HepG2 (cell line): Measurements from ENCODE around the gene PRXL2B. TPM values are rescaled to one million over a fixed set of nuclear protein-coding genes. Genes with fewer than 3 reads are reported as not detected.

Experiments
- ATAC-seq: fragments of 200-7000 bp; cut with Tn5 transposase; 3 replicates; pipeline ENCODE4 v1.9.1; 2020; ENCODE audit warnings: mild to moderate bottlenecking, moderate library complexity
- BruUV-seq: library from RNA; stranded (reverse); fragments of 400-500 nt; replicated peaks from 2 replicates; lab custom pipeline; 2021; lab: Mats Ljungman, UMichigan
- CTCF ChIA-PET: fragments of 300-600 bp; formaldehyde crosslinking; extraction: SDS; loops from one replicate; lab custom pipeline; 2021; ENCODE audit warnings: low total read pairs, inconsistent platforms, low intra/inter-chr PET ratio; lab: Yijun Ruan, JAX
- POLR2A ChIA-PET: fragments of 350-600 bp; sonication (Branson Sonifier 250); formaldehyde crosslinking; loops from one replicate; lab custom pipeline; 2020; ENCODE audit warnings: antibody characterized with exemption, inconsistent platforms; lab: Yijun Ruan, JAX
- DNase-seq: peaks from one replicate; pipeline ENCODE4 v3.0.0-alpha.2; 2015; ENCODE audit warnings: low spot score
- FAIRE-seq: peaks from 3 replicates; lab custom pipeline; 2011; peaks lifted over from hg19 to GRCh38; lab: Jason Lieb, UNC
- H2AFZ ChIP-seq: one replicate; pipeline ENCODE4 v1.6.1; 2011; ENCODE audit warnings: low read length, inconsistent platforms
- H3K27ac ChIP-seq: fragments of 300-600 bp; 3 replicates; pipeline ENCODE4 v1.8.0; 2011; ENCODE audit warnings: mixed run types, mild to moderate bottlenecking, mixed read lengths, low read length, inconsistent platforms; ENCODE audit not compliant: insufficient read depth; ENCODE audit errors: extremely low read length
- H3K27me3 ChIP-seq, 2 experiments: fragments of 200-600 bp in 1 of 2; 2 replicates in 1 of 2; 3 replicates in 1 of 2; pipeline versions ENCODE4 v1.6.0 to v1.8.0; 2011; ENCODE audit warnings: low read length in 2 of 2, mild to moderate bottlenecking in 2 of 2, moderate library complexity in 2 of 2, inconsistent platforms in 1 of 2; ENCODE audit not compliant: insufficient read depth in 2 of 2, control insufficient read depth in 1 of 2
- H3K36me3 ChIP-seq, 2 experiments: fragments of 200-600 bp in 1 of 2; replicated peaks in 1 of 2; 2 replicates in 1 of 2; 3 replicates in 1 of 2; pipeline versions ENCODE4 v1.5.1 to v1.8.0; 2011; ENCODE audit warnings: low read length in 2 of 2, inconsistent platforms in 1 of 2; ENCODE audit not compliant: insufficient read depth in 2 of 2, control insufficient read depth in 1 of 2
- H3K4me1 ChIP-seq: 2 replicates; pipeline ENCODE4 v1.5.1; 2012; ENCODE audit warnings: low read length, inconsistent platforms; ENCODE audit not compliant: insufficient read depth
- H3K4me2 ChIP-seq: 2 replicates; pipeline ENCODE4 v1.6.0; 2011; ENCODE audit warnings: low read depth, low read length, inconsistent platforms
- H3K4me3 ChIP-seq, 3 experiments: fragments of 200-600 bp in 1 of 3; sonication (generic), shearing (Covaris generic) in 1 of 3; replicated peaks in 1 of 3; 2 replicates each; pipeline ENCODE4 v1.5.1; 2011 to 2016; ENCODE audit warnings: low read length in 3 of 3, inconsistent platforms in 2 of 3, low read depth in 2 of 3, mild to moderate bottlenecking in 2 of 3, control low read depth in 1 of 3, mixed read lengths in 1 of 3; ENCODE audit not compliant: insufficient read depth in 1 of 3
- H3K79me2 ChIP-seq: one replicate; pipeline ENCODE4 v1.6.1; 2011; ENCODE audit warnings: low read length, inconsistent platforms; ENCODE audit not compliant: insufficient read depth
- H3K9ac ChIP-seq: 2 replicates; pipeline ENCODE4 v1.6.0; 2011; ENCODE audit warnings: mild to moderate bottlenecking, low read depth, low read length, inconsistent platforms; ENCODE audit not compliant: insufficient read depth
- H3K9me3 ChIP-seq: 2 replicates; pipeline ENCODE4 v1.5.1; 2012; ENCODE audit warnings: mild to moderate bottlenecking, low read length
- H4K20me1 ChIP-seq: 2 replicates; pipeline ENCODE4 v1.6.0; 2011; ENCODE audit warnings: inconsistent platforms, mild to moderate bottlenecking, low read length, moderate library complexity; ENCODE audit not compliant: insufficient read depth
- AKAP8 ChIP-seq: sonication (generic); formaldehyde crosslinking; IDR thresholded peaks from 2 replicates; pipeline ENCODE4 v1.5.1; 2020; ENCODE audit warnings: mild to moderate bottlenecking, missing genetic modification reagents
- CENPX ChIP-seq: sonication (generic); formaldehyde crosslinking; IDR thresholded peaks from 2 replicates; pipeline ENCODE4 v1.9.0; 2021; ENCODE audit warnings: mild to moderate bottlenecking, missing genetic modification reagents, moderate library complexity
- HNF4G ChIP-seq, 2 experiments: sonication (generic) in 1 of 2; formaldehyde crosslinking in 1 of 2; IDR thresholded peaks; 2 replicates each; pipeline versions ENCODE4 v1.4.0 to v1.6.1; 2011 to 2020; ENCODE audit warnings: borderline replicate concordance in 2 of 2, low read depth in 2 of 2, mild to moderate bottlenecking in 2 of 2, low read length in 1 of 2, missing genetic modification reagents in 1 of 2, moderate library complexity in 1 of 2
- KDM5B ChIP-seq: sonication (generic); formaldehyde crosslinking; IDR thresholded peaks from 2 replicates; pipeline ENCODE4 v1.4.0; 2020; ENCODE audit warnings: missing genetic modification reagents, mild to moderate bottlenecking, borderline replicate concordance
- MZF1 ChIP-seq: sonication (generic); formaldehyde crosslinking; IDR thresholded peaks from 2 replicates; pipeline ENCODE4 v1.8.1; 2023; ENCODE audit warnings: mild to moderate bottlenecking, missing genetic modification reagents, borderline replicate concordance
- NCOA2 ChIP-seq: sonication (generic); formaldehyde crosslinking; IDR thresholded peaks from 2 replicates; pipeline ENCODE4 v1.8.0; 2022; ENCODE audit warnings: inconsistent platforms
- PRMT3 ChIP-seq: sonication (generic); formaldehyde crosslinking; IDR thresholded peaks from 2 replicates; pipeline ENCODE4 v1.8.1; 2022; ENCODE audit warnings: low read depth, mild to moderate bottlenecking, moderate library complexity, missing genetic modification reagents, borderline replicate concordance
- RFX1 ChIP-seq: fragments of 450-650 bp; IDR thresholded peaks from 2 replicates; pipeline ENCODE4 v1.6.1; 2017
- SCMH1 ChIP-seq: sonication (generic); formaldehyde crosslinking; IDR thresholded peaks from 2 replicates; pipeline ENCODE4 v1.9.0; 2021; ENCODE audit warnings: missing genetic modification reagents, mild to moderate bottlenecking, borderline replicate concordance
- SUZ12 ChIP-seq: fragments of 150-350 bp; IDR thresholded peaks from 2 replicates; pipeline ENCODE4 v1.6.1; 2014; ENCODE audit warnings: low read depth, low read length
- ZBTB1 ChIP-seq: sonication (generic); formaldehyde crosslinking; IDR thresholded peaks from 2 replicates; pipeline ENCODE4 v1.4.0; 2020; ENCODE audit warnings: missing genetic modification reagents, borderline replicate concordance
- ZNF17 ChIP-seq: sonication (generic); formaldehyde crosslinking; IDR thresholded peaks from 2 replicates; pipeline ENCODE4 v1.5.0; 2020; ENCODE audit warnings: mild to moderate bottlenecking, missing genetic modification reagents
- ZNF20 ChIP-seq: sonication (generic); formaldehyde crosslinking; IDR thresholded peaks from 2 replicates; pipeline ENCODE4 v1.4.0; 2020; ENCODE audit warnings: mild to moderate bottlenecking, moderate library complexity, missing genetic modification reagents
- ZNF276 ChIP-seq: sonication (generic); formaldehyde crosslinking; IDR thresholded peaks from 2 replicates; pipeline ENCODE4 v1.4.0; 2020; ENCODE audit warnings: mild to moderate bottlenecking, low read depth, missing genetic modification reagents
- ZNF496 ChIP-seq: sonication (generic); formaldehyde crosslinking; IDR thresholded peaks from 2 replicates; pipeline ENCODE4 v1.8.1; 2023; ENCODE audit warnings: mild to moderate bottlenecking, moderate library complexity, missing genetic modification reagents; ENCODE audit not compliant: insufficient replicate concordance
- ZNF550 ChIP-seq: sonication (generic); formaldehyde crosslinking; IDR thresholded peaks from 2 replicates; pipeline ENCODE4 v1.4.0; 2020; ENCODE audit warnings: mild to moderate bottlenecking, missing genetic modification reagents, borderline replicate concordance
- ZNF773 ChIP-seq: sonication (generic); formaldehyde crosslinking; IDR thresholded peaks from 2 replicates; pipeline ENCODE4 v1.4.0; 2020; ENCODE audit warnings: missing genetic modification reagents, borderline replicate concordance
- ZSCAN30 ChIP-seq: sonication (generic); formaldehyde crosslinking; IDR thresholded peaks from 2 replicates; pipeline ENCODE4 v1.5.0; 2020; ENCODE audit warnings: mild to moderate bottlenecking, missing genetic modification reagents
- WGBS: methylation state at CpG from one replicate; pipeline ENCODE4 v1.1.6; 2017; ENCODE audit warnings: low lambda C conversion rate; 5-methylcytosine and 5-hydroxymethylcytosine counted together
- in situ Hi-C: cut with HindIII; loops from 2 replicates; pipeline ENCODE4 v1.10.0; 2017; ENCODE audit warnings: low pct_unique_long_range_greater_than_20kb; ENCODE audit not compliant: extremely low pct_ligation_motif_present
- intact Hi-C: fragments of 100-400 bp; cut with micrococcal nuclease; formaldehyde crosslinking; loops from one replicate; pipeline ENCODE4 v1.10.0; 2022; ENCODE audit not compliant: unreplicated experiment
- polyA plus RNA-seq, 8 experiments: library from polyadenylated mRNA; depleted of rRNA in 3 of 8; stranded (reverse) in 7 of 8; unstranded in 1 of 8; fragments of >200 nt; fragmentation: Illumina TruSeq in 4 of 8; extraction: Trizol in 4 of 8; gene quantifications; 2 replicates each; pipeline versions ENCODE4 v1.2.1 to v1.2.3, GENCODE V29; 2011 to 2016; ENCODE audit warnings: low read depth in 4 of 8, missing spikeins in 1 of 8, mixed read lengths in 1 of 8; ENCODE audit not compliant: insufficient read depth in 1 of 8
- total RNA-seq, 5 experiments: library from RNA; depleted of rRNA; stranded (reverse); fragments of >200 nt; fragmentation: Illumina TruSeq; extraction: Trizol; gene quantifications; 2 replicates each; pipeline ENCODE4 v1.2.3, GENCODE V29; 2016; ENCODE audit warnings: low read depth in 1 of 5

Gene PRXL2B
- total and polyA plus RNA-seq, 2 of the 13 experiments (the other 11 are each of a cell fraction or from before 2014, with no cell fraction given): 16.8 to 22.1 TPM

GRCh38 chr1:2610036-2610959 is 23.7 kb downstream of the PRXL2B start:
- H3K9me3 ChIP-seq: no peaks in the 10 kb centered on the region
- in situ Hi-C loops (no loop called here), intact Hi-C loops (no loop called here)
- H3K79me2 ChIP-seq: no peaks in the 10 kb centered on the region
- H4K20me1 ChIP-seq: no peaks in the 10 kb centered on the region
- no peak overlapping the region for H3K4me3 ChIP-seq
- DNase-seq: no peak
- H3K4me2 ChIP-seq: no peak overlapping the region
- 18% methylated on average over 13 of the region's 21 CpGs for WGBS
- no peaks in the 10 kb centered on the region for H3K36me3 ChIP-seq
- FAIRE-seq: no peak
- no peak overlapping the region for H2AFZ ChIP-seq
- TF ChIP-seq RFX1 (no peak), ZNF773 (CRISPR knock-in tag) (no peak), MZF1 (CRISPR knock-in tag) (no peak), CENPX (CRISPR knock-in tag) (no peak), ZNF20 (no peak), NCOA2 (CRISPR knock-in tag) (no peak), SUZ12 (no peak), ZNF496 (CRISPR knock-in tag) (no peak), ZNF17 (CRISPR knock-in tag) (no peak), ZNF276 (no peak), ZNF550 (CRISPR knock-in tag) (no peak), ZBTB1 (no peak), ZSCAN30 (CRISPR knock-in tag) (no peak), AKAP8 (CRISPR knock-in tag) (no peak), PRMT3 (no peak), KDM5B (no peak), HNF4G (IDR thresholded peaks at IDR 0.05; ENCODE audit: borderline replicate concordance, low read depth, low read length) (no peak), HNF4G (CRISPR knock-in tag; IDR thresholded peaks at IDR 0.05; ENCODE audit: borderline replicate concordance, low read depth) (no peak), SCMH1 (CRISPR knock-in tag) (no peak)
- H3K9ac ChIP-seq: no peak overlapping the region
- H3K27ac ChIP-seq: no peak overlapping the region
- CTCF ChIA-PET: no interaction called here
- H3K4me1 ChIP-seq: peaks cover 6% of the 10 kb centered on the region; the same call in 1 of the 2 replicates
- BruUV-seq: no TSS peak
- ATAC-seq: no peak
- POLR2A ChIA-PET: no interaction called here
- peaks cover 11 to 56% of the 10 kb centered on the region in 2 experiments; a peak in 4 of 5 replicates for H3K27me3 ChIP-seq
